ENCODE measurements around the gene TMEM184A.

GRCh38 chr7:1538544-1539180 is 17.3 kb downstream of the TMEM184A start:
- TF ChIP-seq CTCF (IDR thresholded peaks at IDR 0.05 in 2 of 3, conservative IDR thresholded peaks at IDR 0.05 in 1 of 3; ENCODE audit: control insufficient read depth in 2 of 3, extremely low read depth in 1 of 3, insufficient read depth in 1 of 3, low read depth in 3 of 3, low read length in 3 of 3) = no peak
- no peak for TF ChIP-seq TAF1 (IDR thresholded peaks at IDR 0.05; ENCODE audit: borderline replicate concordance, low read depth, low read length)

All from GM12878 (cell line).